Jurkat, Clone E6-1 (cell line): ENCODE measurements around the gene C10orf95.

ENCODE experiments used
- DNase-seq: peaks from one replicate; pipeline ENCODE4 v3.0.0-alpha.2; 2011; ENCODE audit warnings: low read depth, low spot score
- H3K4me3 ChIP-seq: 2 replicates; pipeline ENCODE4 v1.5.1; 2011; ENCODE audit warnings: mild to moderate bottlenecking, low read length, control low read depth, moderate library complexity

C10orf95 gene

DNA sequence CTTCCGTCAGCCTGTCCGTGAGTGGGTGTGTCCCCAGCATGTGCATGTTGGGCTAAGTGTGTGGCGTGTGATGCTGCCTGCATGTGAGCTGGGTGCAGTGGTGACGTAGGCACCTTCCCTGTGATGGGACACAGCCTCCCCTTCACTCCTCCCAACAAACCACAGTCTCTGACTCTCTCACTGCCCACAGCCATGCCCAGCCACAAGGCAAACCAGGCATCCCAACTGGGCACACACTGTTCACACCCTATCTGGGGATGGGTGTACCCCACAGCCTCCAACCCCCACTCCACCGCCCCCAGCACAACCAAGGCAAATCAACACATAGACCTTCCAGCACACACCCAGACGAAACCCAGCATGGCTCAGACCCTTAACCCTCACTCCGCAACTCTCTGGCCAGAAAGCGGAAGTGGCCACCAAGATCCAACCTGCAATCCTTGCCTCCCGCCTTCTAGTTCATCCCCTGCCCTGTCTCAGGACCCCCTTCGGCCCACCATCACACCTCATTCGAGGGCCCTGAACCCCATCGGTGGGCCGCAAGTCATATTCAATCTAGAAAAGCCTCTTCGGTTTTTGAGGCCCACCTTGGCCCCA lies 43.1 kb downstream of the C10orf95 start:
- no peak for DNase-seq
- H3K4me3 ChIP-seq = peak overlapping the region; percentile 47

DNA sequence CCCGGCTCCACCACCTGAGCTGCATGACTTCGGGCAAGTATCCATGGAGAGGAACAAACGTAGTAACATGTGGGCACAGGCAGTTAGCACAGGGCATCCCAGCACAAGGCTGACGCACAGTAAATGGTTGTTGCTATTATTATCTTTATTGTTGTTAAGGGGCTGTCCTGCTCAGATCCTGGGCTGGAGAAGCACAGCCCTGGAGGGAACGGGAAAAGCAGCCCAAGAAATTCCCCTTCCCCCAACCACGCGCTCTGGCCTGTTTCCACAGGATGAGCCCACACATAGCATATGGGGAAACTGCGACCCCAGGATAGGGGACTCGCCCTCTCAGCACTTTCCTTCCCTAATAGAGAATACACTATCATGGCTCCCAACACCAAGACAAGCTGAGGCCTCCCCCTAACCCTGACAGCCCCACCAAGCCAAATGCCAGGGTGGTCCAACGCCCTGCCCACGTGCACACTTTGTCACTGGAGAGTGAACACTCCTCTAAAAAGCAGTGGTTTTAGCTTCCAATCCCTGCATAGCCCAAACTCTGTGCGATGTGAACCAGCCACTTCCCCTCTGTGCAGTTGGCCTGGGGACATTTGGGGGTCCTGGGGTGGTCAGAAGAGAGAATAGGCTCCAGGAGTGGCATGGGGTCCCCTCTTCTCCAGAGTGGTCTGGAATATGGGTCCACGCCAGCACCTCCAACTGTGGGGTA lies 43.8 kb downstream of the C10orf95 start:
- H3K4me3 ChIP-seq = no peak overlapping the region
- DNase-seq = no peak

DNA sequence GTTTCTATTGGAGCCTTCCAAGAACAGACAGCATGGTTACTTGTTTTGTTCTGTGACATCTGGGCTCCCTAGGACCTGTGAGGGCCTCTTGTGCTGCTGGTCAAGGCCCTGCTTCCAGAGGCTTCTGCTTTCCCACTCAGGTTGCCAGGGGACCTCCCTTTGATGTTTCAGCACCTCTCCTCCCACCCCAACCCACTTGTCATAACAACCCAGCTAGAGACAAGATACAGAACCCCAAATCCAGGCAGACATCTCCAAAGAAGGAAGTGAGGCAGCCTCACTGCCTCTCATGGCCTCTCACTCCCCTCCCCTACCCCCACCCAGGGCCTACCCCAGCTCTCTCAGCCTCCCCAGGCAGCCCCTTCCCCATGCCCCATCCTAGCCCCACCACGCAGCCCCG lies 44.5 kb downstream of the C10orf95 start:
- no peak overlapping the region for H3K4me3 ChIP-seq
- no peak for DNase-seq

DNA sequence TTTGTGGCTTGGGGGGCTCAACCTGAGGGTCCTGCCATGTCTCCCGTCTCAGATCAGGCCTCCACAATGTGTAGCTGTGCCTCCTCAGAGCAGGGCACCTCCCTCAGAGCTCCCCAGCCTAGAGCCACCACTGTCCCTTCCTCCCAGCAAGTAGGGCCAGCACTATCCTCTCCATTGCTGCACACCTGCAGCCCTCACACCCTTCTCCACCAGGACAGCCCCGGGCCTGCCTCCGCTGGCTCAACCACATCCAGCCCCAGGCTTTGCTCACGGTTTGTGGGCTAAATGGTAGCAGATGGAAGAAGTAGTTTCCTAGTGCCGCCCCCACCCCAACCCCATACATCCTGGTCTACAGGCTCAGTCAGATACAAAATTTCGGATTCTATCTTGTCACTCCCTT lies 45.7 kb downstream of the C10orf95 start:
- DNase-seq = peak; percentile 68
- no peak overlapping the region for H3K4me3 ChIP-seq

DNA sequence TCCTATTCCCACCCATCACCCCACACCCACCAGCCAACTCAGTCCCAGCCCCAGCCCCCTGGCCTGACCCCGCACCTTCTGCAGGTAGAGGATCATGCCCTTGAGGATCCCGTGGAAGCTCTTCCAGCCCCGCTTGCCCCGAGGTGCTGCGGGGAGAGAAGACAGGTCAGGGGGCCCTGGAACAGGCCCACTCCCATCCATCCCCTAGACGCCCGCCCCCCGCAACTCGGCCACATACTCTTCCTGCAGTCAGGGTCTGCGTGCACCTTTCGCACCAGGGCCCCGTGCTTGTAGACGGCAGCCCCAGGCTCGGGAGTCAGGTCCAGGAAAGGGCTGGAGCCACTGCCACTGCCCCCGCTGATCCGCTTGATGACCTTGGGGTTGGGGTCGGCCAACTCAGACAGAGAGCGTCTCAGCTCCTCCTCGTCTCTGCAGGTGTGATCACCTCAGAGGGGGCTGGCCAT lies 46.2 kb downstream of the C10orf95 start:
- H3K4me3 ChIP-seq = no peak overlapping the region
- DNase-seq = no peak

DNA sequence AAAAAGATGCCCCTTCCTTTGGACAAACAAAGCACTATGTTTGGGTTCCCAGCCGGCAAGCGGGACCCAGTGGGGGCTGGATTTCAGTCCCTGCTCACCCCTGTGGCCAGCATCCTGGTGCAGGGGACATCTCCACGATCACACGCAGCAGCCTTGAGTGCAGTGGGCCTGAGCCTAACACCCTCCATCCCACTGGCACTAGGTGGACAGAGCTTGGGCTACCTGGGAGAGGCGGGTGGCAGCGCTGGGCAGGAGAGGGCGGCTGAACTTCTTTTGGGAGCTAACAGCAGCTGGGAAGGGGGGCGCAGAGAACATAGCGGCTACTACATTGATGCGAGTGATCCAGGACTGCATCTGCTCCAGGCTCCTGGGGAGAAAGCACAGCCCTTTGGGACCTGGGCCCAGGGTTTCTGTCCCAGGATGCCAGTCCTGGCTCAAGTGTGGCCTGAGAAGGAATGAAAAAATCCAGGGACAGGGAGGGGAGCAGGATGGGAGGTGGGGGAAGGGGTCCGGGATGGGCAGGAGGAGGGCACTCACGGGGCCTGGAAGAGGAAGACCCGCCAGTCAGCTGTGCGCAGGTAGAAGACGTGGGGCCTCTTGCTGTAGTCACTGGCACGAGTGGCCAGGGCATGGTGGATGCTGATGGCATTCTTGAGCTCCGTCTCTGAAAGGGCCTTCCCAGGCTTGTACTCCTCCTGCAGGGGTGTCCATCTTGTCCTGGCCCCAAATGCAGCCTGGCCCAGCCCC lies 46.8 kb downstream of the C10orf95 start:
- H3K4me3 ChIP-seq = no peak overlapping the region
- DNase-seq = no peak

DNA sequence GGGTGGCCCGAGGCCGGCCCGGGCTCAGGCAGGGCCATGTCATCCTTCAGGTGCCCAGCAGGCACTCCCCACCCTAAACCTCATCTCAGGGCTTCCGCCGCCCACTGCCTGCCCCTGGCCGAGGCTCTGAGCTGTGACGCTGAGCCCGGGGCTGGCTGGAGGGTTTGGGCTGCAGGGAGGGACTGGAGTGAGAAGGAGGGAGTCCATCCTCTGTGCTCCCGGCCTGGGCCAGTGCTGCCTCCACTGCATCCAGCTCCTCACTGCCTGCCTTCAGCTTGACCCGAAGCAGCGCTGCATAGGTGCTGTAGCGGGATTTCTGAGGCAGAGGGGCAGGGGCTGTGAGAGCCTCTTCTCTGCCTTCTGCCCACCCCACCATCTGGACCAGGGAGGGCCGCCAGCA lies 48.2 kb downstream of the C10orf95 start:
- H3K4me3 ChIP-seq = no peak overlapping the region

DNA sequence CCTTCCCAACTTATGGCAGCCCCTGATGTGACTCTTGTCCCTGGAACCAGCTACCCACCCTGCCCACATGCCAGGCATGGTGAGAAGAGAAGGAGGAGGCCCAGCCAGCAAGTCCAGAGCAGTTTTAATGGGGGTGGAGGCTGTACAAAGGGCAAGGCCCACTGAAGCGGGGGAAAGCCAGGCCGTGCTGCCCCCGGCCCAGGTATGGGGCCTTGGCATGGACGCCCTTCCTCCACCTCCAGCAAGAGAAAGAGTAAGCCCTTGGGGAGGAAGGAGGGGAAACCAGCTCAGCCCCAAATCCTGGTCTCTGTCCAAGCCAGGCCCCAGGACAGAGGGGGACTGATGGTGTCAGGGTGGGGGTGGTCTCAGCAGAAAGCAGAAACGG lies 48.8 kb downstream of the C10orf95 start:
- no peak overlapping the region for H3K4me3 ChIP-seq
- no peak for DNase-seq

More for the DNA sequence above, 48.2 kb downstream of the C10orf95 start:
- no peak for DNase-seq

DNA sequence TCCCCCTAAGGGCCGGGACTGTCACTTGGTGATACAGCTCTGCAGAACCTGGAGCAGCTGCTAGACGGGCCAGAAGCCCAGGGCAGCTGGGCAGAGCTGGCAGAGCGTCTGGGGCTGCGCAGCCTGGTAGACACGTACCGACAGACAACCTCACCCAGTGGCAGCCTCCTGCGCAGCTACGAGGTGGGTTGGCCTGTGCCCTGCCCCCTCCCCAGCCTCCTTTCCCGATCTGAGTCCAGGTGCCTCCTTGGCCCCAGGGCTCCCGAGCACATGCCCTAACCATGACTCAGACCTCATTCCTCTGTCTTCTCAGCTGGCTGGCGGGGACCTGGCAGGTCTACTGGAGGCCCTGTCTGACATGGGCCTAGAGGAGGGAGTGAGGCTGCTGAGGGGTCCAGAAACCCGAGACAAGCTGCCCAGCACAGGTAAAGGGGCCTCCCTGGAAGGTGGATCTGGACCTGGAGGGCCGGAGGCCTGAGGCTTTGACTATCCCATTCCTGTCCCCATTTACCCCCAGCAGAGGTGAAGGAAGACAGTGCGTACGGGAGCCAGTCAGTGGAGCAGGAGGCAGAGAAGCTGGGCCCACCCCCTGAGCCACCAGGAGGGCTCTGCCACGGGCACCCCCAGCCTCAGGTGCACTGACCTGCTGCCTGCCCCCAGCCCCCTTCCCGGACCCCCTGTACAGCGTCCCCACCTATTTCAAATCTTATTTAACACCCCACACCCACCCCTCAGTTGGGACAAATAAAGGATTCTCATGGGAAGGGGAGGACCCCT lies 49.4 kb downstream of the C10orf95 start:
- DNase-seq = no peak
- no peak overlapping the region for H3K4me3 ChIP-seq

DNA sequence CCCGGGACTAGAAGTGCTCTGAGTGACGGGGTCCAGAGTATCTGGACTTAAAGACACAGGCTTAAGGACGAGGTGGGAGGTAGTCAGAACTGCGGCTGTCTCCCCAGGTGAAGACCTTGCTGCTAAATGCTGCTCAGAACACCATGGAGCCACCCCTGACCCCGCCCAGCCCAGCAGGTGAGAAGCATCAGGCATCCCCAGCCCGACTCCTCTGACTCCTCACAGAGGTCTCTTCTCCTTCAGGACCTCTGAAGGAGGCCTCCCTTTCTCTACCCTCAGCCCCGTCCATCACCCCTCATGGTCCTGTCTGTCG lies 50.0 kb downstream of the C10orf95 start:
- no peak for DNase-seq
- H3K4me3 ChIP-seq = no peak overlapping the region

DNA sequence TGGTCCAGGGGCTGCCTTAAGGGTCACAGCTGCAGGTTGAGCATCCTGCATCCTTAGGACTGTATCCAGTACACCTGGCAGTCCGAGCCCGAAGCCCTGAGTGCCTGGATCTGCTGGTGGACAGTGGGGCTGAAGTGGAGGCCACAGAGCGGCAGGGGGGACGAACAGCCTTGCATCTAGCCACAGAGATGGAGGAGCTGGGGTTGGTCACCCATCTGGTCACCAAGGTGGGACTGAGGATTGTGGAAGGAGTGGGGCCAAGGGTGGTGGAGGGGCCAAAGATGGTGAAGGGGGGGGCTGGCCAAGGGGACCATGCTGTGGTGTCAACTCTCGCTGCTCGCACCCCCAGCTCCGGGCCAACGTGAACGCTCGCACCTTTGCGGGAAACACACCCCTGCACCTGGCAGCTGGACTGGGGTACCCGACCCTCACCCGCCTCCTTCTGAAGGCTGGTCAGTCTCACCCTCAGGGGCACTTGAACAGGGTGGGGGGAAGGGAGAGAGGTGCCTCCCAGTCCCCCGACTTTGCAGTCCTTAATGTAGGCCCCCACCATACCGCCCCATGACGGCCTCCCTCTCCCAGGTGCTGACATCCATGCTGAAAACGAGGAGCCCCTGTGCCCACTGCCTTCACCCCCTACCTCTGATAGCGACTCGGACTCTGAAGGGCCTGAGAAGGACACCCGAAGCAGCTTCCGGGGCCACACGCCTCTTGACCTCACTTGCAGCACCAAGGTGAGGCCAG lies 50.6 kb downstream of the C10orf95 start:
- no peak overlapping the region for H3K4me3 ChIP-seq
- DNase-seq = no peak

DNA sequence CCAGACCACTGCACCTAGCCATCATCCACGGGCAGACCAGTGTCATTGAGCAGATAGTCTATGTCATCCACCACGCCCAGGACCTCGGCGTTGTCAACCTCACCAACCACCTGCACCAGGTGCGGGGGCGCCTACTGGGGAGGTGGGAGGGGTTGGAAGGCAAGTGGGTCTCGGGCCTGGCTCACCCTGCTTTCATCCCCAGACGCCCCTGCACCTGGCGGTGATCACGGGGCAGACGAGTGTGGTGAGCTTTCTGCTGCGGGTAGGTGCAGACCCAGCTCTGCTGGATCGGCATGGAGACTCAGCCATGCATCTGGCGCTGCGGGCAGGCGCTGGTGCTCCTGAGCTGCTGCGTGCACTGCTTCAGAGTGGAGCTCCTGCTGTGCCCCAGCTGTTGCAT lies 51.3 kb downstream of the C10orf95 start:
- no peak for DNase-seq
- H3K4me3 ChIP-seq = peak overlapping the region; percentile 58; the same call in 1 of the 2 replicates
